Suprapubic skin (tissue), 4 donors: Measurements from ENCODE around the gene RFC4. TPM values are rescaled to one million over a fixed set of nuclear protein-coding genes. Genes with fewer than 3 reads are reported as not detected.

ENCODE experiments used
- DNase-seq, 2 donors: peaks; one replicate each; pipeline ENCODE4 v3.0.0-alpha.2; 2019; ENCODE audit warnings: low spot score in 2 of 2
- H3K27ac ChIP-seq: fragments of 200-600 bp; sonication (generic); one replicate; pipeline ENCODE4 v1.5.1; 2019
- H3K27me3 ChIP-seq: fragments of 200-600 bp; sonication (generic); one replicate; pipeline ENCODE4 v1.5.1; 2019
- H3K36me3 ChIP-seq: fragments of 200-600 bp; sonication (generic); one replicate; pipeline ENCODE4 v1.5.1; 2019
- H3K4me1 ChIP-seq: fragments of 200-600 bp; sonication (generic); one replicate; pipeline ENCODE4 v1.5.1; 2019
- H3K4me3 ChIP-seq: fragments of 200-600 bp; sonication (generic); one replicate; pipeline ENCODE4 v1.5.1; 2019; ENCODE audit warnings: mild to moderate bottlenecking
- H3K9me3 ChIP-seq: fragments of 200-600 bp; sonication (generic); one replicate; pipeline ENCODE4 v1.5.1; 2019
- EP300 ChIP-seq: sonication (generic); formaldehyde crosslinking; IDR thresholded peaks from one replicate; pipeline ENCODE4 v1.6.1; 2017; ENCODE audit warnings: antibody characterized with exemption
- POLR2A ChIP-seq, 2 donors: fragments of 450-650 bp; IDR thresholded peaks; one replicate each; pipeline ENCODE4 v1.6.1; 2017; ENCODE audit warnings: antibody characterized with exemption in 2 of 2, mild to moderate bottlenecking in 2 of 2, moderate library complexity in 2 of 2
- POLR2AphosphoS5 ChIP-seq, 3 donors: sonication (generic); formaldehyde crosslinking; IDR thresholded peaks; one replicate each; pipeline ENCODE4 v1.6.1; 2017; ENCODE audit warnings: antibody characterized with exemption in 3 of 3
- WGBS: methylation state at CpG from one replicate; pipeline ENCODE4 v1.1.5; 2018; 5-methylcytosine and 5-hydroxymethylcytosine counted together
- total RNA-seq, 4 donors: library from RNA; depleted of rRNA; stranded (reverse); fragments of >200 nt; gene quantifications; one replicate each; pipeline ENCODE4 v1.1.0, GENCODE V29; 2016
- TF ChIP-seq, protein P1 (sequence below), 2 donors: fragments of 200-600 bp in 1 of 2; fragments of 450-650 bp in 1 of 2; sonication (generic) in 1 of 2; IDR thresholded peaks; one replicate each; pipeline ENCODE4 v1.5.1; 2016 to 2019; ENCODE audit warnings: antibody characterized with exemption in 2 of 2, mild to moderate bottlenecking in 1 of 2, moderate library complexity in 1 of 2

Gene RFC4
- total RNA-seq, 4 donors from 2014 or later, result 9.6 to 22.3 (median 15.8) TPM

DNA sequence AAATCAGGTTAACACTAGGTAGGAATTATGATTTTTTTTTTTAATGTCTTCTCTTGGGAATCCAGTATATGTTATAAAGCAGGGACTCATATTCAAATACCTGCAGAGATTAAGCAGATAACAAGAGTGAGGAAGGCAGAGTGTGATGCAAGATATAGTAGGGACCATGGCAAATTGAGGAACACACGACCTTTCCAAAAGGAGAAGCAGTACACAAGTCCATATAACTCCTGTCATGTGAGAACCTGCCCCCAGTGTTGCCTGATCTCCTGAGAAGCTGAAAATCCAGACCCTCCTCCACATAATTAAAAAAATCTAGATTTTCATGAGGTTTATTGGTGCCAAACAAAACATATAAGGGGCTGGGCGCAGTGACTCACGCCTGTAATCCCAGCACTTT, 3.6 kb downstream of the RFC4 start:
- Histone ChIP-seq H3K9me3 (no peaks in the 10 kb centered on the region), H3K27me3 (no peaks in the 10 kb centered on the region), H3K36me3 (peaks cover 26% of the 10 kb centered on the region), H3K4me1 (peaks cover 19% of the 10 kb centered on the region), H3K27ac (no peak overlapping the region), H3K4me3 (no peak overlapping the region)
- no peak for DNase-seq
- 93% methylated on average over 3 of the region's 3 CpGs for WGBS
- TF ChIP-seq EP300, result no peak
- TF ChIP-seq POLR2AphosphoS5 (IDR thresholded peaks at IDR 0.05), result no peak
- TF ChIP-seq POLR2A (IDR thresholded peaks at IDR 0.05), result no peak
- TF ChIP-seq, protein P1, sequence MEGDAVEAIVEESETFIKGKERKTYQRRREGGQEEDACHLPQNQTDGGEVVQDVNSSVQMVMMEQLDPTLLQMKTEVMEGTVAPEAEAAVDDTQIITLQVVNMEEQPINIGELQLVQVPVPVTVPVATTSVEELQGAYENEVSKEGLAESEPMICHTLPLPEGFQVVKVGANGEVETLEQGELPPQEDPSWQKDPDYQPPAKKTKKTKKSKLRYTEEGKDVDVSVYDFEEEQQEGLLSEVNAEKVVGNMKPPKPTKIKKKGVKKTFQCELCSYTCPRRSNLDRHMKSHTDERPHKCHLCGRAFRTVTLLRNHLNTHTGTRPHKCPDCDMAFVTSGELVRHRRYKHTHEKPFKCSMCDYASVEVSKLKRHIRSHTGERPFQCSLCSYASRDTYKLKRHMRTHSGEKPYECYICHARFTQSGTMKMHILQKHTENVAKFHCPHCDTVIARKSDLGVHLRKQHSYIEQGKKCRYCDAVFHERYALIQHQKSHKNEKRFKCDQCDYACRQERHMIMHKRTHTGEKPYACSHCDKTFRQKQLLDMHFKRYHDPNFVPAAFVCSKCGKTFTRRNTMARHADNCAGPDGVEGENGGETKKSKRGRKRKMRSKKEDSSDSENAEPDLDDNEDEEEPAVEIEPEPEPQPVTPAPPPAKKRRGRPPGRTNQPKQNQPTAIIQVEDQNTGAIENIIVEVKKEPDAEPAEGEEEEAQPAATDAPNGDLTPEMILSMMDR (IDR thresholded peaks at IDR 0.05), result no peak

DNA sequence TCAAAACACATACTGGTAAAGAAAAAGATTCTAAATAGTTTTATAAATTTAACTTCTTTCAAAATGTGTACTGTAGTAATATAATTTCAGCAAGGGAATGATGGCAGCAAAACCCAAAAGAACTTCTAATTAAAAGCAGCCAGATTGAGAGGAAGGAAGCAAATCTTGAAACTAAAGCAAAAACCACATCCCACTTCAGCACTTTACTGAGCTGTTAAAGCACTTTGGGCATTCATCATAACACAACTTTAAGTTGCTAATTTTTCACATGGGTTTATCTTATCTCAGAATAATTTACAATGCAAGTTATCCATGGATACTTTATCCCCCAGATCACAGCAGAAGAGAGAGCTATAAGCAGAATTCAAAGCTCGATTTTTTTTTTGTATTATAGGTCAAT, 6.0 kb downstream of the RFC4 start:
- DNase-seq, result no peak
- 98% methylated on average over 1 of the region's 1 CpG for WGBS

DNA sequence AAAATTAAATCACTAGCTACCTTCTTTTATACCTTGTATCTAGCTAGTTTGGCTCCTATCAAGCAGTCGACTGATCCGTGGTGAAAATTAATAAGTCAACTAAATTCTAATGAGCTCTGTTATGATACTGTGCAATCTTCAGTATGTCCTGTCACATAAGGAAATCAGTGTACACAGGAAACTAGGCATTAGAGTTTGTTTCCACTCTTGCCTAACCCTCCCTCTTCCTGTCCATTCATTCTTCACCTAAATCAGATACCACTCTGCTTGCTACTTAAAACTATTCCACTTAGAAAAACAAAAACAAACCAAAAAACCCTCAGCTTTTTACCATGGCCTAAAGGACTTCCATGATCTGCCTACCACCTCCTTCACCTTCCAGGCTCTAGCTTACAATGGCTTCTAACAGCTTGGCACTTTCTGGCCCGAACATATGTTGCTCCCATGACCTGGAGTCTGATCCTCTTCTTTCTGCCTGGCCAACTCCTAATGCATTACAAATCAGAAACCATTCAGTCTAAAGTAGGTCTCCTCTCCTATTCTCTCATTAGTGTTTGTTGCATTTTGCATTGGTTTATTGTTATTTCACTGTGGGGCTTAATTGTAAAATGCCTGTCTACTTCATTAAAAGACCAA, 7.9 kb downstream of the RFC4 start:
- Histone ChIP-seq H3K4me1 (no peaks in the 10 kb centered on the region), H3K36me3 (peaks cover 30% of the 10 kb centered on the region), H3K27me3 (no peaks in the 10 kb centered on the region), H3K4me3 (no peak overlapping the region), H3K9me3 (no peaks in the 10 kb centered on the region), H3K27ac (no peak overlapping the region)
- WGBS, result 82% methylated on average over 3 of the region's 3 CpGs
- no peak for DNase-seq
- TF ChIP-seq, protein P1 (IDR thresholded peaks at IDR 0.05), result no peak
- TF ChIP-seq POLR2AphosphoS5 (IDR thresholded peaks at IDR 0.05) (no peak), EP300 (no peak), POLR2A (IDR thresholded peaks at IDR 0.05) (no peak)

More for the DNA sequence above, 6.0 kb downstream of the RFC4 start:
- H3K27me3 ChIP-seq, result no peaks in the 10 kb centered on the region
- H3K36me3 ChIP-seq, result peaks cover 35% of the 10 kb centered on the region
- no peak overlapping the region for H3K27ac ChIP-seq
- TF ChIP-seq POLR2A (IDR thresholded peaks at IDR 0.05) (no peak), EP300 (no peak), POLR2AphosphoS5 (IDR thresholded peaks at IDR 0.05) (no peak)
- TF ChIP-seq, protein P1 (IDR thresholded peaks at IDR 0.05), result no peak
- H3K4me3 ChIP-seq, result no peak overlapping the region
- no peaks in the 10 kb centered on the region for H3K9me3 ChIP-seq
- peaks cover 6% of the 10 kb centered on the region for H3K4me1 ChIP-seq

DNA sequence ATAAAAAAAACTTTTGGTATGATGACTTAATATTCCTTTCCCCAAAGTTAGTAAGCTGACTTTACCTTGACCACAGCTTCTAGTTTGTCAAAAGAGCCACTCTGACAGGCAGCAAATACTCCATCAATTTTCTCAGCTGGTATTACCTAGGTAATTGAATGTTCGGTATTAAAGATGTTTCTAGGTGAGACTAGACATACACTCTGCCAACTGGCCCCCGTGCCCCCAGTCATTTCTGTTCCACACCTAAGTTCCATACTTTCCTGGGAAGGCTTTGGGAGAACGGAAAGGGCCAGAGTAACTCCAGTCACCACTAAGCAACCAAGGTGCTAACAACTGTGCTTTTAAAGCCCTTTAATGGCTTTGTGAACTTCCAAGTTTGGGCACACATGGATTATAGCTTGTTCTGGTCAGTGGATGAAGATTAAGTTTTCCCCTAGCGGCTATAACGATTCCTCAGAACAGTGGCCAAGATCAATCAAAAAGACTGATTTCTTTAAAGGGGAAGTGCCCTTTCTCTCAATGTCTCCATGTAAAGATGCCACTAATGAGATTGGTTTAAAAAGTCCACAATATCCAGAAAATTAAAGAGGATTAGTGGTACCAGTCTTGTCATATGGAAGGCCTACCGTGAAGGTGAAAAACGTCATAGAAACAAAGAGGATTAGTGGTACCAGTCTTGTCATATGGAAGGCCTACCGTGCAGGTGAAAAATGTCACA, 15.9 kb downstream of the RFC4 start:
- 69% methylated on average over 8 of the region's 8 CpGs for WGBS
- no peak for DNase-seq
- Histone ChIP-seq H3K9me3 (no peaks in the 10 kb centered on the region), H3K27ac (no peak overlapping the region), H3K4me1 (peaks cover 32% of the 10 kb centered on the region), H3K27me3 (no peaks in the 10 kb centered on the region), H3K4me3 (no peak overlapping the region), H3K36me3 (peaks cover 74% of the 10 kb centered on the region)
- TF ChIP-seq, protein P1 (IDR thresholded peaks at IDR 0.05), result no peak
- peak in 1 of 3 donors; percentile 19 for TF ChIP-seq POLR2AphosphoS5 (IDR thresholded peaks at IDR 0.05)

DNA sequence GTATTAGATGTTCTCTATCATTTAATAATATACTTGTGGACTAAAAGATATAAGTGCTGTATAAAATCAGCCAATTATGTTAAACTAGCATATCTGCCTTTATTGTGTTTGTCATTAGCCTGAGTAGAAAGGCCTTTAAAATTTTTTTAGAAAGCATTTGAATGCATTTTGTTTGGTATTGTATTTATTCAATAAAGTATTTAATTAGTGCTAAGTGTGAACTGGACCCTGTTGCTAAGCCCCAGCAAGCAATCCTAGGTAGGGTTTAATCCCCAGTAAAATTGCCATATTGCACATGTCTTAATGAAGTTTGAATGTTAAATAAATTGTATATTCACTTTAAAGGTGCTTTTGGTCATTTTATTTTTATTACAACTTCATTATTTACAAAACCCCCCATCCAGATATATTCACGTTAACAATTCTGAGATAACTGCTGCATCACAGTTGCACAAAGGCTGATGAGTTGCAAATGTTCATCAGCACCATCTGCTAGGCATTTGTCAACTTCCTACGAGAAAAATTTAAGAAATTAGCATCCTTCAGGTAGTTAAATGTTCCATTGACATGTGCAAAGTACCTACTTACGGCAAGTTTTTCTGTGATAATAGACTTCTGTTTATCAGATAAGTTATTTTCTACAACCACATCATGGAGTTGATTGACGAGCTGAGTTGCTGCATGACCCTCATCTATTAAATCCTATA, 16.6 kb downstream of the RFC4 start:
- no peak overlapping the region for H3K27ac ChIP-seq
- DNase-seq, result no peak
- WGBS, result 50% methylated on average over 4 of the region's 4 CpGs
- peaks cover 81% of the 10 kb centered on the region for H3K36me3 ChIP-seq
- no peak for TF ChIP-seq POLR2AphosphoS5 (IDR thresholded peaks at IDR 0.05)
- TF ChIP-seq, protein P1 (IDR thresholded peaks at IDR 0.05), result no peak
- H3K4me1 ChIP-seq, result peaks cover 39% of the 10 kb centered on the region
- no peaks in the 10 kb centered on the region for H3K27me3 ChIP-seq
- H3K9me3 ChIP-seq, result no peaks in the 10 kb centered on the region
- H3K4me3 ChIP-seq, result no peak overlapping the region
